SHP77 treated with DMSO at 0.1 percent for 48 hours (cell line): ENCODE measurements around the gene PDE6A.

Experiments
- DNase-seq: peaks from one replicate; lab custom pipeline; 2025; lab: John Stamatoyannopoulos, UW

Gene PDE6A

GRCh38 chr5:149930749-149931574 is 13.6 kb downstream of the PDE6A start:
- no peak for DNase-seq

DNA sequence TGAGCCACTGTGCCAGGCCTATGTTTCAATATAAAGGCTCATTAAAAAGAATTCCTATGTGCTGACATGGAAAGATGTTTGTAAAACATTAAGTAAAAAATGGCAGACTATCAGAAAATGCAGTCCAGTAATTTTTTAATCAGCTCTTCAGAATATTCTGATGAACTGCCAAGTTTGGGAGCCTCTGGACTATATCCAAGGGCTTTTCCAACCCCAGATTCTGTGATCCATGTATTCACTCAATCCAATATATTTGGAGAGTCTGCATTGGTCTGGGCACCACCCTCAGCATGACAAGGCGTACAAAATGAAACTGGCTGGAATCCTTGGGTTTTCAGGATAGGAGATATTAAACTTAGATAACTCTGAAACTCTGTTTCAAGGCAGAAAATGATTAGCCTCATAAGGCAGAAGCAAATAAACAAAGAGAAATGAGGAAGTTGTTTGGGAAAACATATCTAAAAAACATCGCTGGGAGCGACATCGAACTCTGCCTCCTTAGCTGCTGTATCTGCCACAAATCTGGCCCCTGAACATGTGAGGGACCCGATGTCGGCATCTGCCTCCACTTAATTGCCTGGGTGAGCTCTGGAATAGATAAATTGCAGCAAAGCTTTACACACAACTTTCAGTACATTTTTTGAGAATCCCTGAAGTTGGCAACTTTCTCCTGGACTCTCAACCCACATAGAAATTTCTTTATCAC is 14.4 kb downstream of the PDE6A start:
- DNase-seq = no peak

DNA sequence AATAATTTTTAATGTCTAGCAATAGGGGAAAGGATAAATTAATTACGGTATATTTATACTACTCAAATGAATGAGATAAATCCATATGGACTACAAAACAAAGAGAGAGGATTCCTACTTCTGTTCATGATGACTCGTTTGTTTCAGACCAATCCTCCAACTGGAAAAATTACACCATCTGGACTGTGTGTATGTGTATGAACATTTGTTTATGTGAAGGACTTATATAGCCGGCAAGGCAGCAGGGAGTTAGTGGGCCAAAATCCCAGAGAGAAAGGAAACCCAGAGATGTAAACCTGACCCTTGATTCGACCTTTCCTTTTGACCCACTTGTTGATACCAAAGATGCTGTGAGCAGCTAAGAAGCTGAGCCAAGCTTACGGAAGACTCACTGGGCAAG is 20.1 kb downstream of the PDE6A start:
- DNase-seq = no peak

DNA sequence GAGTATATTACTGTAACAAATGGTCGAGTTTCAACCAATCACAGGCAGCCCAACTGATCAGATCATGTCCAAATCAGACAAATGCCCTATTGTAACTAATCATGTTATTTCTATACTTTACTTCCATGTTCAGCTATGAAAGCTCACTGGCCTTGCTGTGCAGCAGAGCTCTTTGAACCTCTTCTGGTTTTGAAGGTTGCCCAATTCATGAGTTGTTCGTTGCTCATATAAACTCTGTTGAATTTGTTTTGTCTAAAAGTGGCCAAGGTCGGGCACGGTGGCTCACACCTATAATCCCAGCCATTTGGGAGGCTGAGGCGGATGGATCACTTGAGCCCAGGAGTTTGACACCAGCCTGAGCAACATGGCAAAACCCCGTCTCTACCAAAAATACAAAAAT is 21.6 kb downstream of the PDE6A start:
- DNase-seq = no peak

GRCh38 chr5:149921597-149921996 is 23.0 kb downstream of the PDE6A start:
- no peak for DNase-seq

DNA sequence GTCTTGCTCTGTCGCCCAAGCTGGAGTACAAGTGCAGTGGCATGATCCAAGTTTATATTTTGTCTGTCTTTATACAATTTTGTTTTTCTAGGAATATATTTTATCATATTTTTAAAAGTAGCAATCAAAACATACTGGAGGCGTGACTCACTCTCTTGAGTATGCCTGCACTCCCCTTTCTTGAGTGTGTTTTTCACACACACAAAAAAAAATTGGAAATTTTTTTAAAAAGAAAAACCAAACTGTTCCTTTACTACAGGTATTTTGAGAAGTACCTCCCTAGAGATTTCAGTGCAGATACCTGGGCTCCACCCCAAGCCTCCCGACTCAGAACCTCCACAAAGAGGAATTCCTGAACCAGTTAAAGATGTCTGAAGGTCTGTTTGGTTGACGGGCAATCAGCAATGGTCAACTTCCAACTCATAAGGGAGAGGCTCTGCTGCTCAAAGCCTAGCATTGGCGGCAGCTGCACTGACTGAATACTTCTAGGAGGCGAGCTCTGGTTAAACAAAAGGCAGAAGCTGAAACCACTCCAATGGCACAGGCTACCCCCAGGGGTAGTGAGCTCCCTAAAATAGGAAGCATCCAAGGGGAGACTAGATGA is 27.4 kb downstream of the PDE6A start:
- no peak for DNase-seq

GRCh38 chr5:149916334-149917072 is 28.1 kb downstream of the PDE6A start:
- no peak for DNase-seq

DNA sequence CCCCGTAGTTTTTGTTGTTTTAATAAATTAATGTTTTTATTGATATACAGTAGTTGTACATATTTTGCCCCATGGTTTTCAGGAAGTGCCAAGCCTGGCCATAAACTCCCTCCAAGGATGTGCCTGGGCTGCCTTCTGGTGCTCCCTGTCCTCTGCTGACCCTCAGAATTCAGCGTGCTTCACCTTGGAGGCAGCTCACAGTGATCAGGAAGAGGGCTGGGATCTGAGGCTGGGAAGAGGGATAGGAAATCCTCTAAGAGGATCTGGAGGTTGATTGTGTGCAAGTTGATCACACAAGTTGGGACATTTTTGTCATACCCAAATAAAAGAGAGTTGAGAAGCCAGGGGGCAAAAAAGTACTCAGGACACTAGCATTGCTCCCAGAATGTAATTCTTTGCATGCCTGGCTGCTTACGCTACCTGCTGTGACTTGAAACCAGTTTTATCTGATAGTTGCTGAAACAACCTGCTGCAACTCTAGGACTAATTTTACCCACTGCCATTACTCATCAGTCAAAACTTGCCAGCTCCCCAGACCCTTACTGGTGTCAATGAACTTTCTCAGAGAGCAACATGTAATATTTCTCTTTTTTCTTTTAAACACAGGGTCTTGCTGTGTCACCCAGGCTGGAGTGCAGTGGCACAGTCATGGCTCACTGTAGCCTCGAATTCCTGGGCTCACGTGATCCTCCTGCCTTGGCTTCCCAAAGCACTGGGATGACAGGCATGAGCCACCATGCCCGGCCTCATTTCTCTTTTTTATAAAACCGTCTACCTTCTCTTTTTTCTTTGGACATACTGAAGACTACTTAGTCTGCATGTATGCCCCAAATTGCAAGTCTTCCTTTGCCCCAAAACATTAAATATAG is 29.0 kb downstream of the PDE6A start:
- no peak for DNase-seq

DNA sequence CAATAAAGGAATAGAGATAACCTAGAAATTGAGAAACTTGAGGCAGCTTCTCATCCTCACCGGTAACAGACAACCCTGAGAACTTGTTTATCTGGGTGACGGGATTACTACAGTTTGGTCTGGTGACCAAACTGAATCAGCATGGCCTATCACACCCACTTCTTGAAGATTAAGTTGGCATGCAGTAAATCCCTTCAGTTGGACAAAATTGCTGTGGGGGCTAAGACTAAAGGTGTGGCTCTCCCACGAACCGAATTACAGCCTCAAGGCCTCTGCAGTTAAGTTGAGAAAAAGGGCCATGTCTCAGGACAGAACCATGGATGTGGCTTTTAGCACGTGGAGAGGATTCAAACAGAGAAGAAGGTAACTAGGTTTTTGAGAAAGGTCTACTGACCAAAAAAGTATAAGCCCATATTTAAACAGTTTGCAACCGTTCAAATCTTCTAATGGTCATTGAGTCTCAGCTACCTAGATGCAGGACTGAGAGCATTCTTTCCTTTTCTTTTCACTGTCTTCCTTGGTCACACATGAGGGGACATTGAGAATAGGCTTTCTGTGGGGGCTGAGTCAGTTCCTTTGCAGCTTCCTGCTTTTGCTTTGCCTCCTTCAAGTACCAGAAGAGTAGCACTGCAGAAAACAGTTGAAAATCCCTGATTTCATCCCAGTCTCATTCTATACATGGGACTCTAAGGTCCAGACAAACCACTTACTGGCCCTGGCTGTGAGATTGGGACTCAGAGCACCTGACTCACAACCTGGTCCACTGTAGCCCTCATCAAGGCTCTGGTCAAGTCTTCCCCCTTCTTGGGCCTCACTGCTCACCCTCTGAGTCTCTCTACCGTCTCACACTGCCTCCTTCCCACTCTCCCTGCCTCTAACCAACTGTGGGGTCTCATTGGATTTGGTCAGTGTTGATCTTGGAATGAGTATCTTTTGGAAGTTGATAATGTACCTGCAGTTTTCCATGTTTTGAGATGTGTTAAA is 30.9 kb downstream of the PDE6A start:
- DNase-seq = no peak

- no peak for DNase-seq
Observed at GRCh38 chr5:149912226-149912871, 32.2 kb downstream of the PDE6A start.

DNA sequence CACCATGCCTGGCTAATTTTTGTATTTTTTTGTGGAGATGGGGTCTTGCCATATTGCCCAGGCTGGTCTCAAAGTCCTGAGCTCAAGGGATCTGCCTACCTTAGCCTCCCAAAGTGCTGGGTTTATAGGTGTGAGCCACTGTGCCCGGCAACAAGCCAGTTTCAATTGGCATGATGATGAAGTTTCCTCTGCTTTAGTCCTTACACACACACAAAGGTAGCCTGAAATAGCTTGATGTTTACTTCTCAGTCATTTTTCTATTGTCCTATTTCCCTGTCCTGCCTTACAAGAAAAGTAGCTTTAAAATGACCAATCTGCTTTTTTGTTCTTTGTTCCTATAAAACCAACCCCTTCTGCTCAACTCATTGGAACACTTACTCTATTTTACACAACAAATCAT is 33.6 kb downstream of the PDE6A start:
- no peak for DNase-seq

DNA sequence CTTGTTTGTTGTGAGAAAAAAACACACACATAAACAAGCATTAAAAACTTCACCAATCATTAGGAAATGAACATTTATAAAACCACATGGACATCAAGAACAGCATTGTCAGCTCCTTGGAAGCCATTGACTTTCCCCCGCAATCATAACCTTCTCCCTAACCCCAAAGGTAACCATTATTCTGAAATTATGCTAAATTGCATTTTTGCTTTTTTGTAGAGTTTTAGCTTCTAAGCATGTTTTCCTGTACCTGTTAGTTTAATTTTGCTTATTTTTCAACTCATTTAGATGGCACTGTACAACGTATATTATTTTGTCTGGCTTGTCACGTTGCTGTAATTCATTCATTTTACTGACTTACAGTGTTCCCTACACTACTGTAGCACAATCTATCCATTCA is 36.8 kb downstream of the PDE6A start:
- no peak for DNase-seq

DNA sequence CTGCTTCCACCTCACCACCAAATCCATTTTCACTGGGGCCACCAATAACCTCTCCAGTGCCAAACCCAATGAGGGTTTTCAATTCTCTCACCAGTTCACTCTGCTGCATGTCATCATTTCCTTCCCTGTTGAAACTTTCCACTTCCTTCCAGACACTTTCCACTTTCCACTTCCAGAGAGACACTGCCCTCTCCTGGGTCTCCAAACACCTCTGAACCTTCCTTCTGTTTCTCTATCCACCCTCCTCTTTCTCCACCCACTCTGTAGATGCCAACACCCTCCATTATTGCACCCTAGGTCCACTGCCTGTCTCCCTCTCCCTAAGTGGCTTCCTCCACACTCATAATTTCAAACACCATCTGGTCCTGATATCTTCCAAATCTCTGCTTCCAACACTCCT is 39.6 kb downstream of the PDE6A start:
- DNase-seq = no peak

- no peak for DNase-seq
Observed at GRCh38 chr5:149904293-149904886, 40.2 kb downstream of the PDE6A start.

DNA sequence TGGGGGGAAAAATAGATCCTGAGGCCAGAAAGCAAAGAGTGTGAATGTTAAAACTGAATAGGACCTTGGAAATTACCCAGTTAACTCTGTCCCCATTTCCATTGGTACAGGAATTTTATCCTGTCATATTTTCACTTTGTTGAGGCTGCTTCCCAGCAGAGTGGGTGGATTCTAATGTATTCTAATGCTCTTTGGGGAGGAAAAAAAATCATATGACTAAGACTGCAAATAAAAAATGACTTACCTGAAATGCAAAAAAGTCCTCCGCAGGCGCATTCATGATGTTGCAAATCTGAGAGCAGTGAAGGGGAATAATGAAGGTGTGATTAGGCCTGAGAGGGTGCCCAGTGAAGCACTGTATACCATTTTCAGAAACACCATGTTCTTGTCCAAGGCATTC is 41.2 kb downstream of the PDE6A start:
- no peak for DNase-seq

- DNase-seq = no peak
Observed at GRCh38 chr5:149902177-149902576, 42.4 kb downstream of the PDE6A start.

- no peak for DNase-seq
Observed at GRCh38 chr5:149901511-149901910, 43.1 kb downstream of the PDE6A start.

DNA sequence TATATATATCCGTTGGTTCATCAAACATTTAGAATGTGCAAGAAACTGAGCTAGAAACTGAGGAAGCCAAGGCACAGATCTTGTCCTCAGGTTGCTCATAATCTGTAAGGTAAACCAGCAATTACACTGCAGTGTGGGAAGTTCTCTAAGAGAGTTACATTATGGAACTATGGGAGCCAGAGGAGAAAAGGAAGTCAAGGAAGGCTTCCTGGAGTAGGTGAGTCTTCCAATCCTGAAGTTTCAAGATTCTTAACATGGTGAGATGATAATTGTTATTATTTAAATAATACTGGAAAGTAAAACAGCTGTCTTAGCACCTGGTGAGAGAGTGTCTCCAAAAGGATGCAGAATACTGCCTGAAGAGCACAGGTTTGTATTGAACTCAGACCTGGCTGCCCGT is 44.2 kb downstream of the PDE6A start:
- DNase-seq = no peak

- no peak for DNase-seq
Observed at GRCh38 chr5:149898811-149899210, 45.8 kb downstream of the PDE6A start.
